ENCODE results near the gene NBAS.

- TF ChIP-seq POU2F2 (IDR thresholded peaks at IDR 0.05; ENCODE audit: borderline replicate concordance, low read depth, low read length) (no peak), CHD2 (IDR thresholded peaks at IDR 0.05; ENCODE audit: borderline replicate concordance, low read depth, low read length) (no peak), POLR2A (IDR thresholded peaks at IDR 0.05; ENCODE audit: low read depth, low read length) (no peak), CTCF (IDR thresholded peaks at IDR 0.05 in 2 of 3, conservative IDR thresholded peaks at IDR 0.05 in 1 of 3; ENCODE audit: control insufficient read depth in 2 of 3, extremely low read depth in 1 of 3, insufficient read depth in 1 of 3, low read depth in 3 of 3, low read length in 3 of 3) (no peak), ZNF687 (IDR thresholded peaks at IDR 0.05) (no peak), EP300 (IDR thresholded peaks at IDR 0.05; ENCODE audit: borderline replicate concordance in 1 of 2, control insufficient read depth in 1 of 2, low read depth in 2 of 2, low read length in 2 of 2) (no peak), MEF2A (IDR thresholded peaks at IDR 0.05; ENCODE audit: insufficient read depth, low read depth, low read length) (no peak), TCF7 (IDR thresholded peaks at IDR 0.05; ENCODE audit: borderline replicate concordance) (no peak), CBX3 (IDR thresholded peaks at IDR 0.05; ENCODE audit: borderline replicate concordance, low read depth) (no peak), CBFB (IDR thresholded peaks at IDR 0.05; ENCODE audit: low read depth) (no peak), BHLHE40 (IDR thresholded peaks at IDR 0.05; ENCODE audit: borderline replicate concordance in 1 of 2, low read depth in 2 of 2, low read length in 1 of 2) (no peak), MAX (IDR thresholded peaks at IDR 0.05; ENCODE audit: low read depth, low read length) (no peak), STAT1 (conservative IDR thresholded peaks at IDR 0.05) (no peak), USF2 (IDR thresholded peaks at IDR 0.05; ENCODE audit: borderline replicate concordance, low read depth, low read length) (no peak)
These were observed 42.1 kb upstream of the NBAS start for GRCh38 chr2:15603044-15603765.

All from GM12878 (cell line).